HG03469 (cell line): ENCODE data around the gene TBC1D20.
A peak's percentile ranks its signal among the peaks of the same experiment; 100 is the strongest.

Source experiments
- ATAC-seq: cut with Tn5 transposase; IDR thresholded peaks from one replicate; pipeline ENCODE4 v1.9.1; 2021; ENCODE audit warnings: mild to moderate bottlenecking, moderate library complexity, moderate number of reproducible peaks; ENCODE audit not compliant: unreplicated experiment

The TBC1D20 gene

DNA sequence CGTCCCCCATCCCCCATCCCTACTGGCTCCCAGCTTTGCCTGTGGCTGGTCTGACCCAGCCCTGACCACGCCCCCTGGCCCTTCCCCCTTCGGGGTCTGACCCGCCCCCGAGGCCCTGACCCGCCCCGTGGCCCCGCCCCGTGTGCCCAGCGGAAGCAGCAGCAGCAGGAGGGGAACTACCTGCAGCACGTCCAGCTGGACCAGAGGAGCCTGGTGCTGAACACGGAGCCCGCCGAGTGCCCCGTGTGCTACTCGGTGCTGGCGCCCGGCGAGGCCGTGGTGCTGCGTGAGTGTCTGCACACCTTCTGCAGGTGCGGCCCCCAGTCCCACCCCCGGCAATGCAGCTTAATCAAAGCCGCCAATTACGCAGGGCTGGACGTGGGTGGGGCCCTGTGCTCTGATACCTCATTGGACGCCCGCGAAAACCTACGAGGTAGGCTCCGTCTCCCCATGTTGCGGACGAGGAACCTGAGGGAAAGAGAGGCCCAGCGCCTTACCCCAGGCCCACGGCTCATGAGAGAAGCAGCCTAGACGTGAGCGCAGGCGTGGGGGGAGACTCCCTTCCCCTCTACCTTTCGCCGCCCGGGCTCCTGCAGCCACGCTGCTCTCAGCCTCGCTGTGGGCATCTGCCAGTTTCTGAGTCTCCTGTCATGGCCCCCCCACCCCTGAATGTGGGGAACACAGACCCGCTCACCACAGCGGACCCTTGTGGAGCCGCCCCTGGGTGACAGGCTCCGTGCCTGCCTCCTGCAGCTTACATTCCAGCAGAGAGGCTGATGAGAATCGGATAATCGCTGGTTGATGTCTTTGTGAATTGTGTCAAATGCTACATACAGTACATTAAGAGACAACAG lies 41.4 kb downstream of the TBC1D20 start:
- no peak for ATAC-seq

DNA sequence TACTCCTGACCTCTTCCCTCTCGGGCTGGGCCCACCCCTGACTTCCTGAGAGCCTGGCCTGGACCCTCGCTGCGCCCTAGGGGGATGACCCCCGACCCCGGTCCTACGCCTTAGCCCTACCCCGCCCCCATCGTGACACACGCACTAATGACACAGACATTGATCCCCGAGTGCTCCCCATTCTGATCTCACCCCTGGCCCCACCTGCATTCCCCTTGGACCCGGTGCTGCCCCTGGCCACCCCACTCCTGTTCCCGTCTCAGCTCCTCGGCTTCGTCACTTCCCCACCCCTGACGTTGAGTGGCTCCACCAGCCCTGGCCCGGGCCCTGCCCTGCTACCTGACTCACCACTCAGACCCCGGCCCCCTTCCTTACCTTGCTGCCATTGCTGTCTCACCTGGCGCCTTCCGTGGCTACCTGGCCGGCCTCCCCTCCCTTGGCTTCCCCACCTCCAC lies 42.1 kb downstream of the TBC1D20 start:
- no peak for ATAC-seq

DNA sequence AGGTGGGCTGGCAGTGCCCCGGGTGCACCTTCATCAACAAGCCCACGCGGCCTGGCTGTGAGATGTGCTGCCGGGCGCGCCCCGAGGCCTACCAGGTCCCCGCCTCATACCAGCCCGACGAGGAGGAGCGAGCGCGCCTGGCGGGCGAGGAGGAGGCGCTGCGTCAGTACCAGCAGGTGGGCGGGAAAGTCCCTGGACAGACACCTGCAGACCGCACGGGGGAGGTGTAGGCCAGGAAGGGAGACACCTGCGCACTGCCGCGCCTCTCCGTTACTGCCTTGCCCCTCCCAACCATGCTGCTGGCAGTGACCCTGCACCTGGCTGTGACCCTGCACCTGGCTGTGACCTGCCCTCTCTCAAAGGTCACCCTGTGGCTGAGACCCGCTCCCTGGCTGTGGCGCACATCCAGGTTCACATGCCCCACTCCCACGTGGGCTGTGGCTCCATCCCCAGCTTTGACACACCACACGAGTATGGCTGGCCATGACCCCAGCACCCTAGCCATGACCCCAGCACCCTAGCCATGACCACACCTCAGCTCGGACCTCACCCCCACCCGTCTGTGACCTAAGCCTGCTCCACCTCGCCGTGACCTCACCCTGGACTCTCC lies 42.7 kb downstream of the TBC1D20 start:
- ATAC-seq, result no peak

DNA sequence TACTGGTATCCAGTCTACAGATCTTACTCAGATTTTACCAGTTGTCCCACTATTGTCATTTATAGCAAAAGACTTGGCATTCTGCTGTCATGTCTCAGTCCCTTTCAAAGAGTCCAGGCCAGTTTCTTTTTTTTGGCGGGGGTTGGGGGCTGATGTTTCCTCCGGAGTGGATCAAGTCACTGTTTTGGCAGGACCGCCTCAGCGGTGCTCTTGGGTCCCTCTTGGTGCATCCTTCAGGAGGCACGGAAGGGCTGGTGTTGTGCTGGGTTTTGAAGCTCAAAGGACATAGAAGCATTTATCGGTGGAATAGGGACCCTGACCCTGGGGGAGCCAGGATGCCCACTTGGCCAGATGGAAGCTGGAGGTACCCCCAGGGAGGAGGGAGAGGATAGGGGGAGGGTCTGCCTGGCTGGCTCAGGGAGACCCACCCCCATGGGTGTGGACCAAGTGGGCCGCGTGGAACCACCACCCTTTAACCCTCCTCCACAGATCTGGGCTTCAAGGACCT lies 43.4 kb downstream of the TBC1D20 start:
- no peak for ATAC-seq

DNA sequence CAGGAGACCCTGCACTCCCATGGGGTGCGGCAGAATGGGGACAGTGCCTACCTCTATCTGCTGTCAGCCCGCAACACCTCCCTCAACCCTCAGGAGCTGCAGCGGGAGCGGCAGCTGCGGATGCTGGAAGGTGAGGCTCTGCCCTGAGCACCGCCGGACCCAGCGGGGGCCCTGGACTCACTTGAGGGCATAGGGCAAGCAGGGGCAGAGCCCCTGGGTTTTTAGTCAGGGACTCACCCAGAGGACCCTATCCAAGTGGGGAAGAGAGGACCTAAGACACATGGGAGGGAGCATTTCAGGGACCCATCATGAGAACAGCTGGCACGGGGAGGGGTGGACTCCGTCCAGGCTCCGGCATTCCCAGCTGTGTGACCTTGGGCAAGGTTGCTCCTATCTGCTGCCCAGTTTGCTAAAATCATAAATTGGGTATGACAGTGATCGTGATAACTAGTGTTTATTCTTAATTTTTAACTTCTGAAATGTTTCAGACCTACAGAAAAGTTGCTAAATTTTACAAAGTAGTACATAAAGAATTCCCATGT lies 44.5 kb downstream of the TBC1D20 start:
- no peak for ATAC-seq

DNA sequence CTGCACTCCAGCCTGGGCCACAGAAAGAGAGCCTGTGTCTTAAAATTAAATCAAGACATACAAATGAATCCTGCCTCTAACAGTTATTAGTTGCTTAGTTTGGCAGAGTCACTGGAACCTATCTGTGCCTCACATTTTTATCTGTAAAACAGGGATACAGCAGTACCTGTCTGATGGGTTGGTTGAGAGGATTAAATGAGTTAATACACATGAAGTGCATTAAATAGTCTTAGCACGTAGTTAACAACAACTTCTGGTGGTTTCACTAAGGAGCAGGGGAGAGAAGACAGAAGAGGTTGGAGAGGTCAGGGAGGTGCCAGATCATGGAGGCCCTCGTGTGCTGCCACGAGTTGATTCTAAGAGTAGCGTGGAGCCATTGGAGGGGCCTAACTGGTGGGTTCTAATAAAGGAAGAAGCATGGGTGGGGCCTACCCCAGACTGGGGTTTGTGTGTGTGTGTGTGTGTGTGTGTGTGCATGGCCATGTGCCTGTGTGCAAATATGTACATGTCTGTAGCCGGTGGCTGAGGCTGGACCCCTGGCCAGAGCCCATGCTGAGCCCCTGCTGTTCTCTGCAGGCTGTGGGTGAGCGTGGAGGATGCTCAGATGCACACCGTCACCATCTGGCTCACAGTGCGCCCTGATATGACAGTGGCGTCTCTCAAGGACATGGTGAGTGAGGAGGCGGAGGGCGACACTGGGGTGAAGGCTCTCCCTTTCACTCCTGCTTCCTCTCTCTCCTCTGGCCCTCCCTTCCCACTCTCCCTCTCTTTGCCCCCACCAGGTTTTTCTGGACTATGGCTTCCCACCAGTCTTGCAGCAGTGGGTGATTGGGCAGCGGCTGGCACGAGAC lies 45.2 kb downstream of the TBC1D20 start:
- no peak for ATAC-seq

DNA sequence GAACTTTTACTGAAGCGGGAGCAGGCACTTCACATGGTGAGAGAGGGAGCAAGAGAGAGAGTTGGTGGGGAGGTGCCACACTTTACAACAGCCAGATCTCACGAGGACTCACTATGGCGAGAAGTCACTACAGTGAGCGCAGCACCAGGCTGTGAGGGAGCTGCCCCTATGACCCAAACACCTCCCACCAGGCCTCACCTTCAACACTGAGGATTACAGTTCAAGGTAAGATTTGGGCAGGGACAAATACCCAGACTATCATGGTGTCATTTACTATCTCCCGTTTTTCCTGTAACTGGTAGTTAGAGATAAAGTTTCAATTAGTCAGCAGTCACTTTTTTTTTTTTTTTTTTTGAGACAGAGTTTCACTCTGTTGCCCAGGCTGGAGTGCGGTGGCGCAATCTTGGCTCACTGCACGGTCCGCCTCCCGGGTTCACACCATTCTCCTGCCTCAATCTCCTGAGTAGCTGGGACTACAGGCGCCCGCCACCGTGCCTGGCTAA lies 46.5 kb downstream of the TBC1D20 start:
- ATAC-seq, result no peak

DNA sequence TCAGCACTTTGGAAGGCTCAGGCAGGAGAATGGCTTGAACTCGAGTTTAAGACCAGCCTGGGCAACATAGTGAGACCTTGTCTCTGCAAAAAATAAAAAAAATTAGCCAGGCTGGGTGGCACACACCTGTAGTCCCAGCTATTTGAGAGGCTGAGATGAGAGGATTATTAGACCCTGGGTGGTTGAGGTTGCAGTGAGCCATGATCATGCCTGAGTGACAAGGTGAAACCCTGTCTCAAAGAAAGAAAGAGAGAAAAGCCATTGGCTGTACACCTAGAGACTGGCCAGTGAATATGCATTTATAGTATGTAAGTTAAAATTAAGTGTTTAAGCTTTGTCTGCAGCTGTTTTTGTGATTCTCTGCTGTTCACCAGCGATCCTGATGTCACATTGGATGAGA lies 48.2 kb downstream of the TBC1D20 start:
- no peak for ATAC-seq

DNA sequence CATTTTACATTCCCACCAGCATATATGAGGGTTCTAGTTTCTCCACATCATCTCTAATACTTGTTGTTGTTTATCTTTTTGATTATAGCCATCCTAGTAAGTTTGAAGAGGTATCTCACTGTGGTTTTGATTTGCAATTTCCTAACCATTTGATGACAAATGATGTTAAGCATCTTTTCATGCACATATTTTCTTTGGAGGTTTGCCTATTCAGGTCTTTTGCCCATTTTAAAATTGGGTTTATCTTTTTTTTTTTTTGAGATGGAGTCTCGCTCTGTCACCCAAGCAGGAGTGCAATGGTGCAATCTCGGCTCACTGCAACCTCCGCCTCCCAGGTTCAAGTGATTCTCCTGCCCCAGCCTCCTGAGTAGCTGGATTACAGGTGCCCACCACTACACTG lies 50.3 kb downstream of the TBC1D20 start:
- ATAC-seq, result no peak

DNA sequence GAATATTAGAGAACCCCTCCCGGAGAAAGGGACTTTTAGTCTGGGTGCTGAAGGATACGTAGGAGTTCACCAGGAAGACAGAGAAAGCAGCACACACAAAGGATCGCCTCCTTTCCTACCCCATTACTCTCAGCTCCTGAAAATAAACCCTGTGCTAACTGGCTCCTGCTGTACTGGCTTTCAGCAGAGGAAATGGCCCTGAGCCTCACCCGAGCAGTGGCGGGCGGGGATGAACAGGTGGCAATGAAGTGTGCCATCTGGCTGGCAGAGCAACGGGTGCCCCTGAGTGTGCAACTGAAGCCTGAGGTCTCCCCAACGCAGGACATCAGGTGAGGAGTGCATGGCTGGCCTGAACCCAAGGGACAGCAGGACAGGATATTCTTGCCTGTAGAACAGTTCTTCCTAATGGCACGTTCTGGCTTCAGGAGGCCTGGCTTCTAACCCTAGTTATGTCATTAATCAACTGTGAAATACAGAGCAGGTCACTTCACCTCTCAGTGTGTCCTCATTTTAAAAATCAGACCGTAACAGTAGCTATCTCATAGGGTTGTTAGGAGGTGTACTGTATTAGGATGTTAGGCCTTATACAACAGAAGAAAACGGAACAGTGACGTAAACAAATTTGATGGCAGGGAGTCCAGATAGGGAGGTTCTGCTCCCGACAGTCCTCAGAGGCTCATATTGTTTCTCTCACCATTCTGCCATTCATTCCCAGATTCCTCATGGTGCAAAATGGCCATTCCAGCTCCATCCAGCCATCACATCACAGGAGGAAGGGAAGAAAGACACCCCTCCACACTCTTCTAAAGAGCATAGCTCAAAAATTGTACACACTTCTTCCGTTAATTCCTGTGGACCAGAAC lies 52.4 kb downstream of the TBC1D20 start:
- no peak for ATAC-seq

DNA sequence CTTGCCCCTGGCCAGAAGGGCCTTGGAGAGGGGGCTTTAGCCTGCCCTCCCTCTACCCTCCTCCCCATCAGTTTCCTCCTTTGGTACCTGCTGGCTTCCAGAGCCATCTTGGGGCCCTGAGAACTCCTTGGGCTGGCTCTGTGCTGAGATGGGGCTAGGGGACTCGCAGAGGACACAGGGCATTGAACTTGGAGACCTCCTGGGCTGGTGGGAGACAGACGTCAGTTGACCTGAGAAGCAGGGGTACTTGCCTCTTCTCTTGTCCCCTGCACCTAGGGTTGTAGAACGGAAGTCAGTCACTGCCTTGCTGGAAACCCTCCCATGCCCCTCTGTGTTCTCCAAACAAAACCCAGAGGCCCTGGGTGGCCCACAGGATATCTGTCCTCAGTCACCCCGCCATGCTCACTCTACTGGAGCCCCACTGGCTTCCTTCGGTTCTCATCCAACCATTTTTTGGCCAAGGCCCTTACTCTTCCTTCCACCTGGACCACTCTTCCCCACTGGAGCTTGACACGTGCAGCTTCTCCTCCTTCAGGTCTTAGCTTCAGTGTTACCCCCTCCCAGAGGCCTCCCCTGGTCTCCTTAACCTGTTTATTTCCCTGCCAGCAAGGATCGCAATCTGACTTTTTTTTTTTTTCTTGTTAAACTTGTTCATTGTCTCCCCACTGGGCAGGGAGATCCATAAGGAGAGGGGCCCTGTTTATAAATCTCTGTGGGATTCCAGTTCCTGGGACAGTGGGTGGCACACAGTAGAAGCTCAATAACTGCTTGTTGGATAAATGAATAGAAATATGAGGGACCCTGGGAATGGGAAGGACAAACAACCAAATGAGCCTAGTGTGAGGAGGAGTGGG lies 53.3 kb downstream of the TBC1D20 start:
- peak; percentile 2 for ATAC-seq

DNA sequence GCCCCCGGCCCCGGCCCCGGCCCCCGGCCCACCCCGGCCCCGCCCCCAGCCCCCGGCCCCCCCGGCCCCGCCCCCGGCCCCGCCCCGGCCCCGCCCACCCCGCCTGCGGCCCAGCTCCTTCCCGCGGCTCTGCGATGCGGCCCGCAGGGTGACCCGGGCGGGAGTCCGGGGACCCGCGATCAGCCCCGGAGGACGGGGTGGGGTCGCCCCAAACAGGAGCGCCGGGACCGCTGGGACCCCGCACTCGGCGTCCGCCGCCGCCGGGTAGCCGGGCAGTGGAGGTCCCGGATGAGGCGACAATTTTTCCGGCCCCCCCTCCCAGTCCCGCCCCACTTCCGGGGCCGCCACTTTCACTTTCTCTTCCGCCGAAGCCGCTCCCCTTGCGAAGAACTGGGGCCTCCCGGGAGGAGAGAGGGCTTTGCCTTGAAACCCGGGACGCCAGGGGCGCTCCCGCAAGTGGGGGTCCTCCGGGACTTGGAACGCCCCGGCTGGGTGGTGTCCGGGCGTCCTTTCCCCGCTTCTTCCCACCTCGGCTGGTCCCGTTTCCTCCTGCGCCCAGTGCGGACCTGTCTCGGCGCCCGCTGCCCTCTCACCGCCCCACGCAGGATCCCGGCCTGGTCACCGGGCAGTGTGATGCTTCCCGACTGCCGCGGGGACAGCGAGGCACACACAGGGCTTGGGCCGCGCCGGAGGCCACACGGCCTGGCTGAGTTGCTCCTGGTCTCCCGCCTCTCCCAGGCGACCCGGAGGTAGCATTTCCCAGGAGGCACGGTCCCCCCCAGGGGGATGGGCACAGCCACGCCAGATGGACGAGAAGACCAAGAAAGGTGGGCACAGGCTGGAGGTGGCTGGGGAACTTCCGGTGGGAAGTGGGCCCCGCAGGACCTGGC lies 54.1 kb downstream of the TBC1D20 start, which contains the start of gene RBCK1:
Gene RBCK1, plus strand, starts transcription at position 347 of the 890 bp plus-strand sequence. Its CDS starts 459 bp downstream, at position 806.
- ATAC-seq, result peak; percentile 38

DNA sequence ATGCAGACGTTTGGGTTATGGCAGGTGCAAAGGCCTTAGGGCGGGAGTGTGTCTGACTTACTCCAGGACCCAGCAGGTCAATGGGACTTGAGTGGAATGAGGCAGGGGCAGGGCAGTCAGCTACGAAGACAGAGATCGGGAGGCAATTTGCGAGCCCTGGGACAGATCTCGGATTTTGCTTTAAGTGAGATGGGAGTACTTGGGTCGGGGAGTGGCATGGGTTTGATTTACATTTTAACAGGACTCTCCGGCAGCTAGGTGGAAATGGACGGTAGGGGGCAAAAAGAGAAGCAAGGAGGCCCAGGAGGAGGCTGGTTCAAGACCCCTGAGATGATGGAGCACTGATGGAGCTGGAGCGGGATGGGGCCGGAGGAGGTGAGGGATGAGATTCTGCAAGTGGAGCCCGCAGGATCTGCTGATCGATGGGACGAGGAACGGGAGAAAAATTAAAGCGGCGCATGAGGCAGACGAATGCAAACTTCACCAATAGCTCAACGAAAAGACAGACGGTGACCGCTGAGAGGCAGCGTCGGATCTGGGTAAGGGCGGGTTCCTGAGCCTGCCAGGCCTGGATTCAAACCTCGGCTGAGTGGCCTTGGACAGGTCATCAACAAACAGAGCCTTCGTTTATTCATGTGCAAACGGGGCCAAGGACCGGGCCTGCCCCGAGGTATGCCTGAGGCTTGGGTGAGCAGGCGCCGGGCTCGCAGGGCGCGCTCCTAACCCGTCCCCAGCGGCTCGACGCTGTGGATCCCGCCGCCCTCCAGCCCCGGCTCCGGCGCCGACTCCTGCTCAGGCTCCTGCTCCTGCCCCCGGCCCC lies 55.0 kb downstream of the TBC1D20 start:
- peak; percentile 42 for ATAC-seq

DNA sequence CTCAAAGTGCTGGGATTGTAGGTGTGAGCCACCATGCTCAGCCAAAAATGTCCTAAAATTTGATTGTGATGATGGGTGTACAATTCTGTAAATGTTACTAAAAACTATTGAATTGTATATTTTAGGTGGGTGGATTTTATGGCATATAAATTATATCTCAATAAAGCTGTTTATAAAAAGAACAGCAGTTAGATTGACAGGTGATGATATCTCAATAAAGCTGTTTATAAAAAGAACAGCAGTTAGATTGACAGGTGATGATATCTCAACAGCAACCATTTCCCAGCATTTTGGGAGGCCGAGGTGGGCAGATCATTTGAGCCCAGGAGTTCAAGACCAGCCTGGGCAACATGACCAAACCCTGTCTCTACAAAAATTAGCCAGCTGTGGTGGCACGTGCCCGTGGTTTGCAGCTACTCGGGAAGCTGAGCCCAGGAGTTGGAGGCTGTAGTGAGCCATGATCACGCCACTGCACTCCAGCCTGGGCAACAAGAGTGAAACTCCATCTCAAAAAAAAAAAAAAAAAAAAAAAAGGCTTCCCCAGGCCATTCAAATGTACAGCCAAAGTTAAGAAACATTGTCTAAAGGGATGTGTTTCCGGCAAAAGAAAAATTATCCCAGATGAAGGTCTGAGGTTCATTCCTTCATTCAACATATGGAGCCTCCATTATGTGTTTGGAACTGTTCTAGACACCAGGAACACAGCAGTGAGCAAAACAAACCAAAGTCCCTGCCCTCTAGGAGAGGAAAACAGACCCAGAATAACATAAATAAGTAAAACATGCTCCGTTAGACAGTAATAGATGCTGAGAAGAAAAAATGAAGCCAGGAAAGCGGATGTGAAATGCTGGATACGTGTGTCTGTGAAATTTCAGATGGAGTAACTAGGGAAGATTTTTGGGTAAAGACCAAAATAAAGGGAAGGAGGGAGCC lies 55.9 kb downstream of the TBC1D20 start:
- ATAC-seq, result no peak

DNA sequence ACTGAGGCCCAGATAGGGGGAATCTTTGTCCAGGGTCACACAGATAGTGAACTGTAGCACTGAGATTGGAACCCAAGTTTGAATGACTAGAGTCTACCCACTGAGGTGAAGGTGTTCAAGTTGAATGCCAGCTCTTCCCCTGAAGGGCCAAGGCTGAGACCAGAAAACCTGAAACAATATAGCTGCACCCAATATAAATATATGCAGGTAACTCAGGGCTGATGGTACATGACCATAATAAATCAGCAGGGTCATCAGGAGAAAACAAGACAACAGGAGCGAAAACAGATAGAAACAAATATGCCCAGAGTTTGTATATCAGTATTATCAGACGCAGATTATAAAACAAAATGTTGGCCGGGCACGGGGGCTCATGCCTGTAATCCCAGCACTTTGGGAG lies 58.2 kb downstream of the TBC1D20 start:
- ATAC-seq, result no peak

DNA sequence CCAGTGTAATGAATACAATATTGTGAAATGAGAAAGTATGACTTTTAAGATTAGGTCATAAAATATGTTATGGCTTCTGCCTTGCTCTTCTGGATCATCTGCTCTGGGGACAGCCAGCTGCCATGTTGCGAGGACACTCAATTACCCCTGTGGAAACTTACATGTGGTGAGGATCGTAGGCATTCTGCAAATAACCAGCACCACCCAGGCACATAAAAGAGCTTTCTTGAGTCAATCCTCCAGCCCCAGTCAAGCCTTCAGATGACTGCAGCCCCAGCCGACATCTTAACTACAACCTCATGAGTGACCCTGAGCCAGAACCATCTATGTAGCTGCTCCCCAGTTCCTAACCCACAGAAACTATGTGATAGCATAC lies 58.8 kb downstream of the TBC1D20 start:
- no peak for ATAC-seq
